ENCODE results near the gene SIX2. TPM values are rescaled to one million over a fixed set of nuclear protein-coding genes. Genes with fewer than 3 reads are reported as not detected.

The SIX2 gene
- total RNA-seq, 1 donor from 2014 or later = 22.2 TPM

- TF ChIP-seq CTCF (IDR thresholded peaks at IDR 0.05) = no peak
- no peak for DNase-seq (ENCODE audit: low spot score in 2 of 2)
- H3K36me3 ChIP-seq = peaks cover 0 to 8% of the 10 kb centered on the region in 2 donors
- H3K27ac ChIP-seq = no peak overlapping the region
- H3K27me3 ChIP-seq = peaks cover 8% of the 10 kb centered on the region
- intact Hi-C loops (cut with DNase I) = no loop called here
- no peaks in the 10 kb centered on the region for H3K9me3 ChIP-seq
- no peak overlapping the region for H3K4me3 ChIP-seq
- peaks cover 5 to 10% of the 10 kb centered on the region in 2 donors for H3K4me1 ChIP-seq
Observed at GRCh38 chr2:45003579-45004551, 5.4 kb downstream of the SIX2 start.

- no peak overlapping the region for H3K27ac ChIP-seq
- peaks cover 0 to 3% of the 10 kb centered on the region in 2 donors for H3K4me1 ChIP-seq
- intact Hi-C loops (cut with DNase I) = no loop called here
- no peaks in the 10 kb centered on the region for H3K9me3 ChIP-seq
- DNase-seq (ENCODE audit: low spot score in 2 of 2) = no peak
- no peak for TF ChIP-seq CTCF (IDR thresholded peaks at IDR 0.05)
- peaks cover 8% of the 10 kb centered on the region for H3K27me3 ChIP-seq
- H3K36me3 ChIP-seq = peaks cover 0 to 8% of the 10 kb centered on the region in 2 donors
- H3K4me3 ChIP-seq = no peak overlapping the region
Observed at GRCh38 chr2:45002686-45003085, 6.6 kb downstream of the SIX2 start.

- Histone ChIP-seq H3K4me3 (peak overlapping the region; percentile 24 to 62), H3K27ac (no peak overlapping the region), H3K4me1 (peaks cover 0 to 3% of the 10 kb centered on the region in 2 donors), H3K9me3 (no peaks in the 10 kb centered on the region), H3K27me3 (peaks cover 8% of the 10 kb centered on the region), H3K36me3 (peaks cover 0 to 8% of the 10 kb centered on the region in 2 donors)
- DNase-seq (ENCODE audit: low spot score in 2 of 2) = no peak
- intact Hi-C loops (cut with DNase I) = no loop called here
- TF ChIP-seq CTCF (IDR thresholded peaks at IDR 0.05) = no peak
Observed at GRCh38 chr2:45001869-45002385, 7.3 kb downstream of the SIX2 start.

- intact Hi-C loops (cut with DNase I) = no loop called here
- TF ChIP-seq CTCF (IDR thresholded peaks at IDR 0.05) = no peak
- Histone ChIP-seq H3K4me3 (peak overlapping the region; percentile 24 to 62), H3K4me1 (peaks cover 0 to under 1% of the 10 kb centered on the region in 2 donors), H3K9me3 (no peaks in the 10 kb centered on the region), H3K27me3 (peaks cover 8% of the 10 kb centered on the region), H3K36me3 (peaks cover 0 to 8% of the 10 kb centered on the region in 2 donors), H3K27ac (no peak overlapping the region)
- DNase-seq (ENCODE audit: low spot score in 2 of 2) = no peak
Observed at GRCh38 chr2:45000921-45001868, 8.1 kb downstream of the SIX2 start.

- DNase-seq (ENCODE audit: low spot score in 2 of 2) = no peak
- H3K27ac ChIP-seq = no peak overlapping the region
- no peaks in the 10 kb centered on the region for H3K4me1 ChIP-seq
- TF ChIP-seq CTCF (IDR thresholded peaks at IDR 0.05) = no peak
- intact Hi-C loops (cut with DNase I) = no loop called here
- peaks cover 8% of the 10 kb centered on the region for H3K27me3 ChIP-seq
- H3K36me3 ChIP-seq = peaks cover 0 to 8% of the 10 kb centered on the region in 2 donors
- peak overlapping the region in 1 of 2 donors; percentile 62 for H3K4me3 ChIP-seq
- no peaks in the 10 kb centered on the region for H3K9me3 ChIP-seq
Observed at GRCh38 chr2:45000341-45000901, 8.8 kb downstream of the SIX2 start.
